Activated CD8-positive, alpha-beta memory T cell treated with anti-CD3 and anti-CD28 coated beads, Interleukin-2, amount 50 U/mL, for 48 hours (primary cell): Measurements from ENCODE around the gene PDIA4.
A peak's percentile ranks its signal among the peaks of the same experiment; 100 is the strongest.

ENCODE experiments used
- DNase-seq: peaks from one replicate; pipeline ENCODE4 v3.0.0-alpha.2; 2020

PDIA4 gene

GRCh38 chr7:148964483-148965267 lies 63.6 kb downstream of the PDIA4 start:
- DNase-seq, result peak; percentile 54

GRCh38 chr7:148963583-148964482 lies 64.5 kb downstream of the PDIA4 start:
- peak; percentile 54 for DNase-seq

DNA sequence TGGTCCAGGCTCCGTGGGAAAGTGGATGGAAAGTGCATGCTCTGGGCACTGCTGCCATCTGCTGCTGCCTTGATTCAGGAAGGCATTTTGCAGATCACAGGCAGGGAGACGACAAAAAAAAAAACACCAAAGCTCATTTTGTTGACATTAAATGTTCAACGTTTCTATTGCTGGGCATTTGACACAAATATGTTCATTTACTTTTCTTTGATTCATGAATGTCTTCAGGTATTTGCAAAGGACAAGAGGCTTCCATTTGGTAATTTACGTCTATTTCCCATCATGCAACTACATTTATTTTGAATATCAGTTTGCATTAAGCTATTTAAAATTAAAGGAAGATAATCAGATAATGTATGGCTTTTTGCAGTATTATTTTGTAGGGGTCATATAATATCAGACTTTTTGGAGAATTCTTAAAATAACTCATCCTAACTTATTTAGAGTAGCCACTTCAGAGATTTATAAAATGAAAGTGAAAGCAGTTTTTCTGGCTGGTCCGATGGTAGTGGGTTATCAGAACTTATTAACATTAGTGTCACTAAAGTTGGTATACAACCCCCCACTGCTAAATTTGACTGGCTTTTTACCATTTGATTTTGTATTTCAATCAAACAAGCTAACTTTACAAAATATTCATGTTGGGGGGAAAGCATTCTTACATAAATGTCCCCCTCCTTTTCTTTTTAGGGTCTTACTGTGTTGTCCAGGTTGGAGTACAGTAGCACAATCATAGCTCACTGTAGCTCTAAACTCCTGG lies 65.3 kb downstream of the PDIA4 start:
- peak; percentile 73 for DNase-seq

DNA sequence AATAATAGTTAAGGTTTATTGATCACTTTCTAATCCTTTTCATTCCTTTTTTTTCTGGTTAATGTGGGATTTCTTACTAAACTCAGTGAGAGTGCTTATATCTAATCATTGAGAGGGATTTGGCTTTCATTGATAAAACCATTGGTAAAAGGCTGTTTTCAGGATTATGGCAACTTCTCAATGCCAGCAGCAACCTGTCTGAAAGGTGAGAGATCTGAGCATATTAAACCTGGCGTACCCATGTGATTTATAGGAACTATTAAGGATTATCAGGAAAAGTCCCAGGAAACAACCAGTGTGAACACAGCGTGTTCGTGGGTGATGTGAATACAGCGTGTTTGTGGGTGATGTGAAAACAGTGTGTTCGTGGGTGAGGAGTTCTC lies 65.9 kb downstream of the PDIA4 start:
- DNase-seq, result no peak

GRCh38 chr7:148959726-148960125 lies 68.6 kb downstream of the PDIA4 start:
- no peak for DNase-seq

- DNase-seq, result no peak
Observed at GRCh38 chr7:148958061-148958460, 70.2 kb downstream of the PDIA4 start.

- DNase-seq, result no peak
Observed at GRCh38 chr7:148954766-148955165, 73.5 kb downstream of the PDIA4 start.

GRCh38 chr7:148953676-148954075 lies 74.6 kb downstream of the PDIA4 start:
- no peak for DNase-seq
